ENCODE results near the gene RMND1. TPM values are rescaled to one million over a fixed set of nuclear protein-coding genes. Genes with fewer than 3 reads are reported as not detected.

RMND1 gene
- total and polyA plus RNA-seq, 2 of the 13 experiments (the other 11 are each of a cell fraction or from before 2014, with no cell fraction given): 34.0 to 72.5 TPM

DNA sequence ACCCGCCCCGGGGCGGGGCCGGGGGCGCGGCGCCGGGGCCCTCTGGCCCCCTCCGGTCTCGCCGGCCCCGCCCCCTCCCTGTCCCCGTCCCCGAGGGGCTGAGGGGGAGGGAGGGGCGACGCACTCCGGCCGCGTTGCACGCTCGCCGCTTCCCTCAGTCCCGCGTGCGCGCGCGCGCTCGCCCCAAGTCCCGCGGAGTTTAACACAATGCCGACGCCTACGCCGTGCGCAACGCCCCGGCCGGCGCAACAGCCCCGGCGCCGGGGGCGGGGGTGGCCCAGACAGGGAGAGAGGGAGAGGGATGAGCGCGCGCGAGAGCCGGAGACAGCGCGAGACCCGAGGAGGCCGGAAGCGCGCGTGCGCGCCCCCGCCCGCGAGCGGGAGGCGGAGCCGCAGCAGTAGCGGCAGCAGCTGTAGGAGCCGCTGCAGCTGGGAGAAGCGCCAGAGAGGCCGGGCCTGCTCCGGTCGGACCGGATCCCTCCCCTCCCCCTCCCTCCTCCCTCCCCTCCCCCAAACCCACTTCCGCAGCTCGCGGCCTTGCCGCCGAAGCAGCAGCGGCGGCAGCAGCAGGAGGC, 61.6 kb downstream of the RMND1 start (continued):
- TF ChIP-seq, protein P1, sequence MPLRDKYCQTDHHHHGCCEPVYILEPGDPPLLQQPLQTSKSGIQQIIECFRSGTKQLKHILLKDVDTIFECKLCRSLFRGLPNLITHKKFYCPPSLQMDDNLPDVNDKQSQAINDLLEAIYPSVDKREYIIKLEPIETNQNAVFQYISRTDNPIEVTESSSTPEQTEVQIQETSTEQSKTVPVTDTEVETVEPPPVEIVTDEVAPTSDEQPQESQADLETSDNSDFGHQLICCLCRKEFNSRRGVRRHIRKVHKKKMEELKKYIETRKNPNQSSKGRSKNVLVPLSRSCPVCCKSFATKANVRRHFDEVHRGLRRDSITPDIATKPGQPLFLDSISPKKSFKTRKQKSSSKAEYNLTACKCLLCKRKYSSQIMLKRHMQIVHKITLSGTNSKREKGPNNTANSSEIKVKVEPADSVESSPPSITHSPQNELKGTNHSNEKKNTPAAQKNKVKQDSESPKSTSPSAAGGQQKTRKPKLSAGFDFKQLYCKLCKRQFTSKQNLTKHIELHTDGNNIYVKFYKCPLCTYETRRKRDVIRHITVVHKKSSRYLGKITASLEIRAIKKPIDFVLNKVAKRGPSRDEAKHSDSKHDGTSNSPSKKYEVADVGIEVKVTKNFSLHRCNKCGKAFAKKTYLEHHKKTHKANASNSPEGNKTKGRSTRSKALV (CRISPR knock-in tag; IDR thresholded peaks at IDR 0.05): peak; percentile 51; the same call in 1 of the 2 replicates
- TF ChIP-seq, protein P2, sequence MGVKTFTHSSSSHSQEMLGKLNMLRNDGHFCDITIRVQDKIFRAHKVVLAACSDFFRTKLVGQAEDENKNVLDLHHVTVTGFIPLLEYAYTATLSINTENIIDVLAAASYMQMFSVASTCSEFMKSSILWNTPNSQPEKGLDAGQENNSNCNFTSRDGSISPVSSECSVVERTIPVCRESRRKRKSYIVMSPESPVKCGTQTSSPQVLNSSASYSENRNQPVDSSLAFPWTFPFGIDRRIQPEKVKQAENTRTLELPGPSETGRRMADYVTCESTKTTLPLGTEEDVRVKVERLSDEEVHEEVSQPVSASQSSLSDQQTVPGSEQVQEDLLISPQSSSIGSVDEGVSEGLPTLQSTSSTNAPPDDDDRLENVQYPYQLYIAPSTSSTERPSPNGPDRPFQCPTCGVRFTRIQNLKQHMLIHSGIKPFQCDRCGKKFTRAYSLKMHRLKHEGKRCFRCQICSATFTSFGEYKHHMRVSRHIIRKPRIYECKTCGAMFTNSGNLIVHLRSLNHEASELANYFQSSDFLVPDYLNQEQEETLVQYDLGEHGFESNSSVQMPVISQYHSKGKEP (CRISPR knock-in tag; IDR thresholded peaks at IDR 0.05): no peak
- TF ChIP-seq, protein P3, sequence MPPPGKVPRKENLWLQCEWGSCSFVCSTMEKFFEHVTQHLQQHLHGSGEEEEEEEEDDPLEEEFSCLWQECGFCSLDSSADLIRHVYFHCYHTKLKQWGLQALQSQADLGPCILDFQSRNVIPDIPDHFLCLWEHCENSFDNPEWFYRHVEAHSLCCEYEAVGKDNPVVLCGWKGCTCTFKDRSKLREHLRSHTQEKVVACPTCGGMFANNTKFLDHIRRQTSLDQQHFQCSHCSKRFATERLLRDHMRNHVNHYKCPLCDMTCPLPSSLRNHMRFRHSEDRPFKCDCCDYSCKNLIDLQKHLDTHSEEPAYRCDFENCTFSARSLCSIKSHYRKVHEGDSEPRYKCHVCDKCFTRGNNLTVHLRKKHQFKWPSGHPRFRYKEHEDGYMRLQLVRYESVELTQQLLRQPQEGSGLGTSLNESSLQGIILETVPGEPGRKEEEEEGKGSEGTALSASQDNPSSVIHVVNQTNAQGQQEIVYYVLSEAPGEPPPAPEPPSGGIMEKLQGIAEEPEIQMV (CRISPR knock-in tag; IDR thresholded peaks at IDR 0.05; ENCODE audit: low read depth): 0 out of 2 replicates have a peak, but pooled peaks have one; percentile 6
- TF ChIP-seq MYNN (CRISPR knock-in tag; IDR thresholded peaks at IDR 0.05; ENCODE audit: low read depth) (no peak), DR1 (CRISPR knock-in tag; IDR thresholded peaks at IDR 0.05) (peak; percentile 66), KLF6 (CRISPR knock-in tag; IDR thresholded peaks at IDR 0.05) (peak; percentile 88; the same call in 1 of the 2 replicates), ASH2L (IDR thresholded peaks at IDR 0.05; ENCODE audit: insufficient read length, low read depth, low read length) (no peak), HMGA1 (CRISPR knock-in tag; conservative IDR thresholded peaks at IDR 0.05) (no peak), SUZ12 (IDR thresholded peaks at IDR 0.05; ENCODE audit: low read depth, low read length) (no peak), ZFP1 (CRISPR knock-in tag; IDR thresholded peaks at IDR 0.05) (no peak), DMAP1 (CRISPR knock-in tag; IDR thresholded peaks at IDR 0.05) (0 out of 2 replicates have a peak, but pooled peaks have one; percentile 8), HNRNPH1 (optimal IDR thresholded peaks at IDR 0.05; ENCODE audit: low read depth, low read length) (no peak), BCL6 (CRISPR knock-in tag; IDR thresholded peaks at IDR 0.05) (peak; percentile 29)
- TF ChIP-seq, protein P4, sequence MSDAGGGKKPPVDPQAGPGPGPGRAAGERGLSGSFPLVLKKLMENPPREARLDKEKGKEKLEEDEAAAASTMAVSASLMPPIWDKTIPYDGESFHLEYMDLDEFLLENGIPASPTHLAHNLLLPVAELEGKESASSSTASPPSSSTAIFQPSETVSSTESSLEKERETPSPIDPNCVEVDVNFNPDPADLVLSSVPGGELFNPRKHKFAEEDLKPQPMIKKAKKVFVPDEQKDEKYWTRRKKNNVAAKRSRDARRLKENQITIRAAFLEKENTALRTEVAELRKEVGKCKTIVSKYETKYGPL (CRISPR knock-in tag; IDR thresholded peaks at IDR 0.05): peak; percentile 8; the same call in 1 of the 2 replicates
- TF ChIP-seq, protein P5, sequence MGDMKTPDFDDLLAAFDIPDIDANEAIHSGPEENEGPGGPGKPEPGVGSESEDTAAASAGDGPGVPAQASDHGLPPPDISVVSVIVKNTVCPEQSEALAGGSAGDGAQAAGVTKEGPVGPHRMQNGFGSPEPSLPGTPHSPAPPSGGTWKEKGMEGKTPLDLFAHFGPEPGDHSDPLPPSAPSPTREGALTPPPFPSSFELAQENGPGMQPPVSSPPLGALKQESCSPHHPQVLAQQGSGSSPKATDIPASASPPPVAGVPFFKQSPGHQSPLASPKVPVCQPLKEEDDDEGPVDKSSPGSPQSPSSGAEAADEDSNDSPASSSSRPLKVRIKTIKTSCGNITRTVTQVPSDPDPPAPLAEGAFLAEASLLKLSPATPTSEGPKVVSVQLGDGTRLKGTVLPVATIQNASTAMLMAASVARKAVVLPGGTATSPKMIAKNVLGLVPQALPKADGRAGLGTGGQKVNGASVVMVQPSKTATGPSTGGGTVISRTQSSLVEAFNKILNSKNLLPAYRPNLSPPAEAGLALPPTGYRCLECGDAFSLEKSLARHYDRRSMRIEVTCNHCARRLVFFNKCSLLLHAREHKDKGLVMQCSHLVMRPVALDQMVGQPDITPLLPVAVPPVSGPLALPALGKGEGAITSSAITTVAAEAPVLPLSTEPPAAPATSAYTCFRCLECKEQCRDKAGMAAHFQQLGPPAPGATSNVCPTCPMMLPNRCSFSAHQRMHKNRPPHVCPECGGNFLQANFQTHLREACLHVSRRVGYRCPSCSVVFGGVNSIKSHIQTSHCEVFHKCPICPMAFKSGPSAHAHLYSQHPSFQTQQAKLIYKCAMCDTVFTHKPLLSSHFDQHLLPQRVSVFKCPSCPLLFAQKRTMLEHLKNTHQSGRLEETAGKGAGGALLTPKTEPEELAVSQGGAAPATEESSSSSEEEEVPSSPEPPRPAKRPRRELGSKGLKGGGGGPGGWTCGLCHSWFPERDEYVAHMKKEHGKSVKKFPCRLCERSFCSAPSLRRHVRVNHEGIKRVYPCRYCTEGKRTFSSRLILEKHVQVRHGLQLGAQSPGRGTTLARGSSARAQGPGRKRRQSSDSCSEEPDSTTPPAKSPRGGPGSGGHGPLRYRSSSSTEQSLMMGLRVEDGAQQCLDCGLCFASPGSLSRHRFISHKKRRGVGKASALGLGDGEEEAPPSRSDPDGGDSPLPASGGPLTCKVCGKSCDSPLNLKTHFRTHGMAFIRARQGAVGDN (CRISPR knock-in tag; IDR thresholded peaks at IDR 0.05): peak; percentile 82
- TF ChIP-seq, protein P6, sequence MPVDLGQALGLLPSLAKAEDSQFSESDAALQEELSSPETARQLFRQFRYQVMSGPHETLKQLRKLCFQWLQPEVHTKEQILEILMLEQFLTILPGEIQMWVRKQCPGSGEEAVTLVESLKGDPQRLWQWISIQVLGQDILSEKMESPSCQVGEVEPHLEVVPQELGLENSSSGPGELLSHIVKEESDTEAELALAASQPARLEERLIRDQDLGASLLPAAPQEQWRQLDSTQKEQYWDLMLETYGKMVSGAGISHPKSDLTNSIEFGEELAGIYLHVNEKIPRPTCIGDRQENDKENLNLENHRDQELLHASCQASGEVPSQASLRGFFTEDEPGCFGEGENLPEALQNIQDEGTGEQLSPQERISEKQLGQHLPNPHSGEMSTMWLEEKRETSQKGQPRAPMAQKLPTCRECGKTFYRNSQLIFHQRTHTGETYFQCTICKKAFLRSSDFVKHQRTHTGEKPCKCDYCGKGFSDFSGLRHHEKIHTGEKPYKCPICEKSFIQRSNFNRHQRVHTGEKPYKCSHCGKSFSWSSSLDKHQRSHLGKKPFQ (CRISPR knock-in tag; IDR thresholded peaks at IDR 0.05; ENCODE audit: insufficient replicate concordance): no peak
- TF ChIP-seq, protein P7, sequence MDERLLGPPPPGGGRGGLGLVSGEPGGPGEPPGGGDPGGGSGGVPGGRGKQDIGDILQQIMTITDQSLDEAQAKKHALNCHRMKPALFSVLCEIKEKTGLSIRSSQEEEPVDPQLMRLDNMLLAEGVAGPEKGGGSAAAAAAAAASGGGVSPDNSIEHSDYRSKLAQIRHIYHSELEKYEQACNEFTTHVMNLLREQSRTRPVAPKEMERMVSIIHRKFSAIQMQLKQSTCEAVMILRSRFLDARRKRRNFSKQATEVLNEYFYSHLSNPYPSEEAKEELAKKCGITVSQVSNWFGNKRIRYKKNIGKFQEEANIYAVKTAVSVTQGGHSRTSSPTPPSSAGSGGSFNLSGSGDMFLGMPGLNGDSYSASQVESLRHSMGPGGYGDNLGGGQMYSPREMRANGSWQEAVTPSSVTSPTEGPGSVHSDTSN (CRISPR knock-in tag; IDR thresholded peaks at IDR 0.05): no peak

Measured in HepG2 (cell line).